PFSK-1 (cell line): ENCODE results near the gene JAKMIP1.

Experiments
- FOXP2 ChIP-seq: optimal IDR thresholded peaks from 2 replicates; pipeline ENCODE3; 2011; ENCODE audit warnings: borderline replicate concordance, control low read depth, inconsistent platforms; ENCODE audit not compliant: insufficient read depth; ENCODE audit errors: extremely low read length, extremely low read depth
- POLR2AphosphoS5 ChIP-seq: IDR thresholded peaks from 2 replicates; pipeline ENCODE4 v1.6.1; 2012; ENCODE audit warnings: low read depth, mild to moderate bottlenecking, control low read depth, low read length, moderate library complexity
- SIN3A ChIP-seq: IDR thresholded peaks from 2 replicates; pipeline ENCODE4 v1.6.1; 2012; ENCODE audit warnings: mild to moderate bottlenecking, low read length, moderate library complexity, borderline replicate concordance; ENCODE audit not compliant: insufficient read depth
- TAF1 ChIP-seq: IDR thresholded peaks from 2 replicates; pipeline ENCODE4 v1.6.1; 2012; ENCODE audit warnings: low read length, control low read depth, borderline replicate concordance; ENCODE audit not compliant: insufficient read depth
- TF ChIP-seq, protein P1 (sequence below), 2 experiments: IDR thresholded peaks; 2 replicates each; pipeline versions ENCODE4 v1.6.1 to v1.8.0; 2011 to 2012; ENCODE audit warnings: low read depth in 2 of 2, low read length in 2 of 2, control low read depth in 1 of 2, inconsistent platforms in 1 of 2, mild to moderate bottlenecking in 1 of 2, moderate library complexity in 1 of 2; ENCODE audit not compliant: insufficient read depth in 1 of 2

JAKMIP1 gene

GRCh38 chr4:6107886-6108285 is 92.5 kb downstream of the JAKMIP1 start:
- TF ChIP-seq SIN3A (no peak), TAF1 (no peak), FOXP2 (no peak), POLR2AphosphoS5 (no peak)
- TF ChIP-seq, protein P1, sequence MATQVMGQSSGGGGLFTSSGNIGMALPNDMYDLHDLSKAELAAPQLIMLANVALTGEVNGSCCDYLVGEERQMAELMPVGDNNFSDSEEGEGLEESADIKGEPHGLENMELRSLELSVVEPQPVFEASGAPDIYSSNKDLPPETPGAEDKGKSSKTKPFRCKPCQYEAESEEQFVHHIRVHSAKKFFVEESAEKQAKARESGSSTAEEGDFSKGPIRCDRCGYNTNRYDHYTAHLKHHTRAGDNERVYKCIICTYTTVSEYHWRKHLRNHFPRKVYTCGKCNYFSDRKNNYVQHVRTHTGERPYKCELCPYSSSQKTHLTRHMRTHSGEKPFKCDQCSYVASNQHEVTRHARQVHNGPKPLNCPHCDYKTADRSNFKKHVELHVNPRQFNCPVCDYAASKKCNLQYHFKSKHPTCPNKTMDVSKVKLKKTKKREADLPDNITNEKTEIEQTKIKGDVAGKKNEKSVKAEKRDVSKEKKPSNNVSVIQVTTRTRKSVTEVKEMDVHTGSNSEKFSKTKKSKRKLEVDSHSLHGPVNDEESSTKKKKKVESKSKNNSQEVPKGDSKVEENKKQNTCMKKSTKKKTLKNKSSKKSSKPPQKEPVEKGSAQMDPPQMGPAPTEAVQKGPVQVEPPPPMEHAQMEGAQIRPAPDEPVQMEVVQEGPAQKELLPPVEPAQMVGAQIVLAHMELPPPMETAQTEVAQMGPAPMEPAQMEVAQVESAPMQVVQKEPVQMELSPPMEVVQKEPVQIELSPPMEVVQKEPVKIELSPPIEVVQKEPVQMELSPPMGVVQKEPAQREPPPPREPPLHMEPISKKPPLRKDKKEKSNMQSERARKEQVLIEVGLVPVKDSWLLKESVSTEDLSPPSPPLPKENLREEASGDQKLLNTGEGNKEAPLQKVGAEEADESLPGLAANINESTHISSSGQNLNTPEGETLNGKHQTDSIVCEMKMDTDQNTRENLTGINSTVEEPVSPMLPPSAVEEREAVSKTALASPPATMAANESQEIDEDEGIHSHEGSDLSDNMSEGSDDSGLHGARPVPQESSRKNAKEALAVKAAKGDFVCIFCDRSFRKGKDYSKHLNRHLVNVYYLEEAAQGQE (IDR thresholded peaks at IDR 0.05; ENCODE audit: insufficient read depth in 1 of 2, low read depth in 2 of 2, low read length in 2 of 2) = no peak

GRCh38 chr4:6107114-6107791 is 93.1 kb downstream of the JAKMIP1 start:
- no peak for TF ChIP-seq FOXP2
- no peak for TF ChIP-seq SIN3A
- no peak for TF ChIP-seq TAF1
- TF ChIP-seq POLR2AphosphoS5 = no peak
- TF ChIP-seq, protein P1 (IDR thresholded peaks at IDR 0.05; ENCODE audit: insufficient read depth in 1 of 2, low read depth in 2 of 2, low read length in 2 of 2) = no peak

DNA sequence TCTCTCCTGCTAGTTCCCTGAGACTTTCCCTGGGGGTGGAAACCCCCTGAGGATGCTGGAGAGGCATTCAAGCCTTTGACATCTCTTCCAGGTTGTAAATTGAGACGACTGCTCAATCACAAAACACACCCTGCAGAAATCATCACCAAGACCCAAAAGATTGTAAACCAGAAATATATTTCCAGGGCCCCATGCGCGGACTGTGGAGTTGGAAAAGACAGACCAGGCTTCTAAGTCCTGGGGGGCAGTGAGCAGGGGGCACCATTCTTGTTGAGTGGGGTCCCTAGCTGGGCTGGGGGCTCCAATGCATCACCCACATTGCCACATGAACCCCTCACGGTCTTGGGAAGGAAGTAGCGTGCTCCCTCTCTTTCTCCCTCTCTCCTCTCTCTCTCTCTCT is 94.2 kb downstream of the JAKMIP1 start:
- no peak for TF ChIP-seq SIN3A
- TF ChIP-seq, protein P1 (IDR thresholded peaks at IDR 0.05; ENCODE audit: insufficient read depth in 1 of 2, low read depth in 2 of 2, low read length in 2 of 2) = no peak
- no peak for TF ChIP-seq FOXP2
- no peak for TF ChIP-seq TAF1
- no peak for TF ChIP-seq POLR2AphosphoS5

DNA sequence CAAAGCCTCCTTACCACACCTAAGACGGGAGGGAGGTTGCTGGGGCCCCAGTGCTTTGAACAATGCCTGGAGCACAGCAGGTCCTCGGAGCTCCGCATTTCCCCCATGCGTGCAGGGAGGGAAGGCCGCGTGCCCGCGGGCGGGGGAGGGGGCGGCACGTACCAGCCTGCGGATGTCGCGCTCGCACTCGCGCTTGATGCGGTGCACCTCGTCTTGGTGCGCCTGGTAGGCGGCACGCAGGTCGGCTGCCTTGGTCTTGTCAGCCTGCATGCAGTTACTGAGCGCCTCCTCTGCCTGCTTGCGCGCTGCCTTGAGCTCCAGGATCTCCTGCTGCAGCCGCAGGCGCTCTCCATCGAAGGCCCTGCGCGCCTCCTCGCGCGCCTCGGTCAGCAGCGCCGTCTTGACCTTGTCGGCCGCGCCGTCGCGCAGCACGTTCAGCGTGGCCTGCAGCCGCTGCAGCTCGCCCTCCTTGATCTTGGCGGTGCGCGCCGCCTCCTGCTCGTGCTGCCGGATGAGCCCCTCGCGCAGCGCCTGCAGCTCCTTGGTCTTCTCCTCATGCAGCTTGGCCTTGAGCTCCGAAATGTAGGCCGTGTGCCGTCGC is 94.9 kb downstream of the JAKMIP1 start:
- TF ChIP-seq, protein P1 (IDR thresholded peaks at IDR 0.05; ENCODE audit: insufficient read depth in 1 of 2, low read depth in 2 of 2, low read length in 2 of 2) = no peak
- TF ChIP-seq POLR2AphosphoS5 = no peak
- TF ChIP-seq FOXP2 = no peak
- TF ChIP-seq TAF1 = no peak
